Keratinocyte (primary cell): ENCODE measurements around the gene TRABD2B.

Experiments
- CTCF ChIP-seq, 3 experiments: IDR thresholded peaks in 1 of 3; conservative IDR thresholded peaks in 1 of 3; optimal IDR thresholded peaks in 1 of 3; 2 replicates in 2 of 3; 3 replicates in 1 of 3; pipeline versions ENCODE3 to v1.5.1; 2011; ENCODE audit warnings: low read length in 3 of 3, mild to moderate bottlenecking in 3 of 3, moderate library complexity in 2 of 3, control low read depth in 1 of 3, inconsistent platforms in 1 of 3; ENCODE audit not compliant: insufficient read depth in 2 of 3; ENCODE audit errors: extremely low read depth in 1 of 3
- EZH2 ChIP-seq: IDR thresholded peaks from one replicate; pipeline ENCODE4 v1.6.1; 2012; ENCODE audit warnings: inconsistent platforms, mild to moderate bottlenecking, low read length, moderate library complexity

GRCh38 chr1:48035371-48036141, 38.4 kb upstream of the TRABD2B start:
- TF ChIP-seq EZH2 (no peak), CTCF (optimal IDR thresholded peaks at IDR 0.05 in 1 of 3, IDR thresholded peaks at IDR 0.05 in 1 of 3, conservative IDR thresholded peaks at IDR 0.05 in 1 of 3; ENCODE audit: extremely low read depth in 1 of 3, insufficient read depth in 2 of 3, low read length in 3 of 3) (no peak)
